Omental fat pad (tissue), 4 donors: Measurements from ENCODE around the gene SRGAP3. TPM values are rescaled to one million over a fixed set of nuclear protein-coding genes. Genes with fewer than 3 reads are reported as not detected.

ENCODE experiments used
- ATAC-seq: fragments of 150-250 bp; one replicate; pipeline ENCODE4 v1.9.1; 2016; ENCODE audit warnings: mild to moderate bottlenecking, moderate library complexity; ENCODE audit not compliant: low FRiP score
- DNase-seq: peaks from one replicate; pipeline ENCODE4 v3.0.0-alpha.2; 2019; ENCODE audit warnings: low spot score
- total RNA-seq, 4 donors: library from RNA; depleted of rRNA; stranded (reverse); fragments of >200 nt; gene quantifications; one replicate each; pipeline ENCODE4 v1.1.0, GENCODE V29; 2016
- TF ChIP-seq, protein P1 (sequence below), 3 donors: fragments of 450-650 bp; IDR thresholded peaks; one replicate each; pipeline ENCODE4 v1.5.1; 2016 to 2017; ENCODE audit warnings: antibody characterized with exemption in 3 of 3, mild to moderate bottlenecking in 3 of 3, moderate library complexity in 2 of 3

Gene SRGAP3
- total RNA-seq, 4 donors from 2014 or later: 3.0 to 5.3 (median 3.6) TPM

DNA sequence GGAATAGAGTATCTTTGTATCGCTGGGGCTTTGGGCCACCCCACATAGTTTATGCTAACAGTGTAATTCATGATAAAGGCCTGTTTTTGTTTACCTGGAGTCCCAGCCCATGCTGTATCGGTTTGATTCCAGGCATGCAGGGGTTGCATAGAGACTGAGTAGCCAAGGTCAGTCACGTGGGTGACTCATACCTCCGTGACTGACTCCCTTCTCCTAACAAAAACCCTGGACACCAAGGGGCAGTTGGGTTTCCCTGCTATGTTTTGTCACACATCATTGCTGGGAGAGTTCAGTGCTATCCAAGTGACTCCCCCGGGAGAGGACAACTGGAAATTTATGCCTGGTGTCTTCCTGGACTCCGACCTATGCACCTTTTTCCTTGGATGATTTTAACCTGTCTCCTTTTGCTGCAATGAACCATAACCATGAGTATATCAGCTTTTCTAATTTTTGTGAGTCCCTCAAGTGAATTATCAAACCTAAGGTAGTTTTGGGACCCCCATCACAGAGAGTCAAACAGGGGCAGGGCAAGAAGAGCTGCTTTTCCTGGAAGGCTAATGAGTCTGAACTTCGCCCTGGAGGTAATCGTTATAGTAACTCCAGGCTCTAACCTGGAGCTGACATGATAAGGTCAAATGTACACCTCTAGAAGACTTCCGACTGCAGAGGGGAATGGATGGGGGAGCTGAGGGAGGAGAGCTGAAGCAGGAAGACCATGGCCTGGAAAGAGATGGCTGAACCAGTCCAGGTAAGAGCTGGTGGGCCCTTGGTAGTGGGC, 57.0 kb downstream of the SRGAP3 start:
- DNase-seq (no peak), ATAC-seq (no peak)
- TF ChIP-seq, protein P1, sequence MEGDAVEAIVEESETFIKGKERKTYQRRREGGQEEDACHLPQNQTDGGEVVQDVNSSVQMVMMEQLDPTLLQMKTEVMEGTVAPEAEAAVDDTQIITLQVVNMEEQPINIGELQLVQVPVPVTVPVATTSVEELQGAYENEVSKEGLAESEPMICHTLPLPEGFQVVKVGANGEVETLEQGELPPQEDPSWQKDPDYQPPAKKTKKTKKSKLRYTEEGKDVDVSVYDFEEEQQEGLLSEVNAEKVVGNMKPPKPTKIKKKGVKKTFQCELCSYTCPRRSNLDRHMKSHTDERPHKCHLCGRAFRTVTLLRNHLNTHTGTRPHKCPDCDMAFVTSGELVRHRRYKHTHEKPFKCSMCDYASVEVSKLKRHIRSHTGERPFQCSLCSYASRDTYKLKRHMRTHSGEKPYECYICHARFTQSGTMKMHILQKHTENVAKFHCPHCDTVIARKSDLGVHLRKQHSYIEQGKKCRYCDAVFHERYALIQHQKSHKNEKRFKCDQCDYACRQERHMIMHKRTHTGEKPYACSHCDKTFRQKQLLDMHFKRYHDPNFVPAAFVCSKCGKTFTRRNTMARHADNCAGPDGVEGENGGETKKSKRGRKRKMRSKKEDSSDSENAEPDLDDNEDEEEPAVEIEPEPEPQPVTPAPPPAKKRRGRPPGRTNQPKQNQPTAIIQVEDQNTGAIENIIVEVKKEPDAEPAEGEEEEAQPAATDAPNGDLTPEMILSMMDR (IDR thresholded peaks at IDR 0.05): no peak

DNA sequence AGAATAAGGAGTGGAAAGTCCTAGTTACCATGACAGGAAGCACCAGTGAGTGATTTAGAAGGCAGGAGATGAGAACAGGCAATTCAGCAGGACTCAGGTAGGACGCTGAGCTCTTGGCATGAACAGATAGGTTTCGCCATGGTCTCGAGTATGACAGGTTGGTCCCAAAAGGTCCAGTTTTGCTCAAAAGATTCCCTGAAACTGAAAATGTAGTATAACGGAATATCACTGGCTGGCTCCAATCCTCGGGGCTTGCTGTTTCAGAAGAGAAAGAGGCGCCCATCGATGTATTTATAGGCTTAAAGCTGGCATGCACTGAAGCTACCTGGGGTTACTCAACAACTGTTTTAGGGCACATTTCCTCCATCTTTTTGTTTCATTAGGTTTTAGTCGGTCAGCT, 59.2 kb downstream of the SRGAP3 start:
- TF ChIP-seq, protein P1 (IDR thresholded peaks at IDR 0.05): no peak
- no peak for DNase-seq
- no peak for ATAC-seq

DNA sequence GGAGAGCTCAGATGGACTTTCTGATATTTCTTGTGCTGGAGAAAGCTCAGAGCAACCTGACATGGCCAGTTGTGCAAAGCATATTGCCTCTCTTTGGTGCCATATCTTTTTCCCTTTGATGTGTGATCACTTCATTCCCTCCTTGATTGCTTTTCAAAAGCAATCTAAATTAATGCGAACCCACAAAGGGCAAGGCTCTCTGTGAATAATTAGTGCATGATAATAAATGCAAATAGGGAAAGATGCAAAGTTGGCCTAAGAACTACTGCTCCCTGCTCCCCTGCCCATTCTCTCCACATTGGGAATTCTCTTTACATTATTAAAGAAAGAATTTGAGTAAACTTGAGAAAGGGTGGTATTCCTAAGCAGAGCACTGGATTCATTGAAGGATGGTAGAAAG, 60.9 kb downstream of the SRGAP3 start:
- TF ChIP-seq, protein P1 (IDR thresholded peaks at IDR 0.05): no peak
- DNase-seq (no peak), ATAC-seq (no peak)

DNA sequence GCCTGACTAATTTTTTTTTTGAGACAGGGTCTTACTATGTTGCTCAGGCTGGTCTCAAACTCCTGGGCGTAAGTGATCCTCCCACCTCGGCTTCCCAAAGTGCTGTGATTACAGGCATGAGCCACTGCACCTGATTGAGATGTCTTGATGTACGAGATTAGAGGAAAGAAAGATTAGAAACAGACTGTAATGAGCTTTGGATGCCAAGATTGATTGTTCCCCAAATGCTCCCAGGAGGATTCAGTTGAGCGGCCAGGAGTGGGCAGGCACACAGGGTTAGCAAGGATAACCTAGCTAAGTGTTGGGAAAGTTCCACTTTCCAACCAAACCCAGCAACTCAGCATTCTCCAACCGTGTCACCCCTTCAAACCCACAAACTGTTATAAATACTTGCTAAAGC, 63.7 kb downstream of the SRGAP3 start:
- ATAC-seq (no peak), DNase-seq (no peak)
- TF ChIP-seq, protein P1 (IDR thresholded peaks at IDR 0.05): no peak

DNA sequence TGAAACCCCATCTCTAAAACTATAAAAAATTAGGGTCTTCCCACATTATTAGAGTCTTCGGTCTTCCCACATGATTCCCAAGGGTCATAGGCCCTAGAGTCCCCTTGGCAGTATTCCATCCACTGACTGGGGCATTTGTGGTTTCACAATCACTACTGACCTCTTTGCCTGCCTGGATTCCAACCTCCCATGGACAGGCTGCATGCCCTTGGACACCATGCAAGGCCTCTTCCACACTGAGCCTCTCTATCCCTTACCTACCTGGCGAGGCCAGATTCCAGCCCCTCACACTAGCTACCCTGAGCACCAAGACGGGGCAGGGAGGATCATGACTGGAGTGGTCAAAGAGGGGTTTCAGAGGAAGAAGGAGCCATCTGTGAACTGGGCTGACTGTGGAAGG, 64.4 kb downstream of the SRGAP3 start:
- ATAC-seq (no peak), DNase-seq (no peak)
- TF ChIP-seq, protein P1 (IDR thresholded peaks at IDR 0.05): no peak

DNA sequence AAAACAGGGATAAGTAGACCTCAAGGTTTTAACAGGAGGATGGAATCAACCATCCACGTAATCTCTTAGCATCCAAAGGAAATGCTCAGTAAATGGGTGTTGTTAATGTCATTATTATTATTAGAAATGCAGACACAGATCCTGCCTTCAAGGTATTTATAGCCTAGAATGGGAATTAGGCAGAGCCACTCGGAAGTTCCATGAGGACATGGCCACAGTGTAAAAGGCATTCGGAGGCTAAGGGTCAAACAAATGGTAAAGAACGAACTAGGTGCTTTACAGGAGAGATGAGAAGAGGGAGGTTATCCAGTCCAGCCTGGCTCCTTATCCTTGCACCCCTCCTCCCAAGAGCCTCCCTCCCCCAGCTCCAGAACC, 65.0 kb downstream of the SRGAP3 start:
- TF ChIP-seq, protein P1 (IDR thresholded peaks at IDR 0.05): no peak
- ATAC-seq (no peak), DNase-seq (no peak)

DNA sequence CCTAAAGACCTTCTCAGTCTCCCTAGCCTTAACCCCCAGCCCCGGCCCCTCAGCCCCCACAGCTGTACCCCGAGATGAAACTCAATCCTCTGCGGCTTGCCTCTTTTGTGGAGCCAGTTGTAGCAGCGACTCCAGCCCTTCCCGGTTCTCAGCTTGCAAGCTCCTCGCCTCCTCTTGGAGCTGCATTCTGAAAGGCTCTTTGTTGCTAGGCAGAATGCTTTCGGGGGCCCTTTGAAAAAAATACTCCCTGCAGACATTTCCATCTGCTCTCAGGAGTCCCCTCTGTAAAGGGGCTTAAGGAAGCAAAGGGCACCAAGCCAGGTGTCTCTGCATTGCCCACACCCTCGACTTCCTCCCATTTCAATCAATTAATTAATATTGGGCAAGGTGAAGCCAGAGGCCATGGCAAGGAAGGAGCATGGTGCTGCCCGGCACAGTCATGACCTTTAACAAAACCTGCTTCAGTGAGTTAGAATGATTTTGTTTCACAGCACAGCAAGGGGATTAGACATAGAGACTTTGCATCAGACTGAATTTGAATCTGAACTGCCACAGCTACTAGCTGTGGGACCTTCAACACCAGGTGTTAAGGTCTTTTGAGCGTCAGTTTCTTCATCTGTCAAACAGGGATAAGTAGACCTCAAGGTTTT, 65.5 kb downstream of the SRGAP3 start:
- ATAC-seq: no peak
- no peak for DNase-seq
- TF ChIP-seq, protein P1 (IDR thresholded peaks at IDR 0.05): no peak
